GM12891 (cell line): ENCODE results near the gene DGKA.

ENCODE experiments used
- PAX5 ChIP-seq: IDR thresholded peaks from 2 replicates; pipeline ENCODE4 v1.6.1; 2011; ENCODE audit warnings: low read length, moderate library complexity, mild to moderate bottlenecking; ENCODE audit not compliant: insufficient read depth, severe bottlenecking
- POLR2A ChIP-seq: IDR thresholded peaks from 2 replicates; pipeline ENCODE4 v1.6.1; 2011; ENCODE audit warnings: low read depth, low read length, control low read depth
- POLR2AphosphoS5 ChIP-seq: IDR thresholded peaks from 2 replicates; pipeline ENCODE4 v1.6.1; 2011; ENCODE audit warnings: low read depth, low read length, control low read depth
- POU2F2 ChIP-seq: IDR thresholded peaks from 2 replicates; pipeline ENCODE4 v1.6.1; 2011; ENCODE audit warnings: low read depth, mild to moderate bottlenecking, control low read depth, low read length, moderate library complexity
- SPI1 ChIP-seq: IDR thresholded peaks from 2 replicates; pipeline ENCODE4 v1.6.1; 2011; ENCODE audit warnings: low read depth, low read length, control low read depth
- TAF1 ChIP-seq: IDR thresholded peaks from 2 replicates; pipeline ENCODE4 v1.6.1; 2011; ENCODE audit warnings: low read depth, low read length, control low read depth

GRCh38 chr12:55901881-55902490, 29.0 kb upstream of the DGKA start:
- TF ChIP-seq POLR2A (no peak), POLR2AphosphoS5 (no peak), TAF1 (no peak), SPI1 (no peak), PAX5 (no peak), POU2F2 (no peak)
